GM18520 (cell line): ENCODE measurements around the gene GOPC.
"Not testable (repeated sequence)": the region's sequence is repeated elsewhere in the genome, so short reads cannot be mapped to it uniquely, and the experiment has no call there.

Experiments
- ATAC-seq: cut with Tn5 transposase; IDR thresholded peaks from one replicate; pipeline ENCODE4 v1.9.1; 2021; ENCODE audit not compliant: unreplicated experiment

Gene GOPC

GRCh38 chr6:117518870-117519269, 83.4 kb downstream of the GOPC start:
- ATAC-seq, result no peak

DNA sequence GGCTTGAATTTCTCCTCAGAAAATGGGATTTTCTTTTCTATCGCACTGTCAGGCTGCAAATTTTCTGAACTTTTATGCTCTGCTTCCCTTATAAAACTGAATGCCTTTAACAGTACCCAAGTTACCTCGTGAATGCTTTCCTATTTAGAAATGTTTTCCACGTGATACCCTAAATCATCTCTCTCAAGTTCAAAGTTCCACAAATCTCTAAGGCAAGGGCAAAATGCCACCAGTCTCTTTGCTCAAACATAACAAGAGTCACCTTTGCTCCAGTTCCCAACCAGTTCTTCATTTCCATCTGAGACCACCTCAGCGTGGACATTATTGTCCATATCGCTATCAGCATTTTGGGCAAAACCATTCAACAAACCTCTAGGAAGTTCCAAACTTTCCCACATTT, 84.3 kb downstream of the GOPC start:
- ATAC-seq, result not testable (repeated sequence)

- ATAC-seq, result no peak
Observed at GRCh38 chr6:117515326-117515725, 87.0 kb downstream of the GOPC start.

DNA sequence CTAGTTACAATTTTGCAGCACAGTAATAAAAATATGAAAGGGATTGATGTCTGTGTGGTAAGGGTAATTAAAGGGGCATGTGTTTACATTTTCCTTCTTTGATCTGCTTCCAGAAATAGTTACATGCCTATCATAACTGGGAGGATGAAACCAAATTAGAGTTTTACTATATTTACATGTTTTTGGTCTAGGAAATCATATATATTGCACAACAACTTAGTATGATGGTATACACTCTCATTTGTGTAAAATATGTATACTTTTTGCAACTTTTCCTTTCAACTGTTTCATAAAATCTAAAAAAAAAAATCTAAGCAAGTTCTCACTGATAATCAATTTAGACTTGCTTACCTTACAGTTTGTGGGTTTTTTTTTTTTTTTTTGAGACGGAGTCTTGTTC, 87.7 kb downstream of the GOPC start:
- ATAC-seq, result no peak

DNA sequence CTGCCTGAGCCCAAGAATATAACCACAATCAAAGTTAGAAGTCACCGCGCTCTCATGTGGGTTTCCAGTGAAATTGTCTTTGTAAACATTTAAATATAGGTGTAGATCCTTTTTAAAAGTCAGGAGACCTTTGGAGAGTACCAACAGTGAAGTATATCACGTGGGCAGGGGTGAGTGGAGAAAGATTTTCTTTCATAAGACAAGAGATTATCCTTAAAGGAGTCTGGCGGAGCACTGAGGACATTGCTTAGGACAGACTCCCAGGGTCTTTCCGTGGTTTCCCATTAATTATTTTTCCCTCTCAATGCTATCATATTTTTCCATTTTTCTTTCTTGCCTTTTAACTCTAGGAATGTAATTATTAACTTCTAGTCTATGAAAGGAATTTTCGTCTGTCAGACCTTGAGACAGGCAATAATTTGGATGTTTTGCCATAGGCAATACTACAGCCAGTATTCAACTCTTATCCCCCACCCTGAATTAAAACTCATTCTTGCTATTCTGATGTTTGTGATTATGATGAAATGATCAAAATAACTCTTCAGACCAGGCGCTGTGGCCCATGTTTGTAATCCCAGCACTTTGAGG, 88.4 kb downstream of the GOPC start:
- ATAC-seq, result no peak

DNA sequence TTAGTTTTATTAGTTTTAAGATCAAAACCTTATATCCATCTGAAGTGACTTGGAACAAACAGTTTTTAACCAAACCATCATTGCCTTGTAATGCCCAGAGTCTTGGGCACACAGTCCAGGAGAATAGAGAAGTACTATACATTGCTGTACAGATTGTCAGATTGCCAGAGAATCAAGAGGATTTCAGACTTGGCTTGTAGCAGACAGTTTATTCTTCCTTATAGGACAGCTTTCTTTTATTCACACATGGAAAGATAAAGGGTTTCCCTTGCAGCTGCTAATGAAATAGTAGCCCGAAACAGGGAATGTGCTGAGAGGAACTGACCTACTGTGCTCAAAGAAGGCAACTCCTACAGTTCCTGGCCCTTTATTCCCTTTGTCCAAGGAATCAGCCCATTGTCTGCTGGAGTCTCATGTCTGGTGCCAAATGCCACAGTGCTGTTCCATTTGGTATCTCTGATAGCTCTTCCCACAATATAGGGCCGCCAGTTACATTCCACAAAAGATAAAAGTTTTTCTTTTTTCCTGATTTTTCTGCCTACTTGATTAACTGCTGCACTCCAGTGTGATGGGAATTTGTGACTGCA, 89.2 kb downstream of the GOPC start:
- ATAC-seq, result no peak

DNA sequence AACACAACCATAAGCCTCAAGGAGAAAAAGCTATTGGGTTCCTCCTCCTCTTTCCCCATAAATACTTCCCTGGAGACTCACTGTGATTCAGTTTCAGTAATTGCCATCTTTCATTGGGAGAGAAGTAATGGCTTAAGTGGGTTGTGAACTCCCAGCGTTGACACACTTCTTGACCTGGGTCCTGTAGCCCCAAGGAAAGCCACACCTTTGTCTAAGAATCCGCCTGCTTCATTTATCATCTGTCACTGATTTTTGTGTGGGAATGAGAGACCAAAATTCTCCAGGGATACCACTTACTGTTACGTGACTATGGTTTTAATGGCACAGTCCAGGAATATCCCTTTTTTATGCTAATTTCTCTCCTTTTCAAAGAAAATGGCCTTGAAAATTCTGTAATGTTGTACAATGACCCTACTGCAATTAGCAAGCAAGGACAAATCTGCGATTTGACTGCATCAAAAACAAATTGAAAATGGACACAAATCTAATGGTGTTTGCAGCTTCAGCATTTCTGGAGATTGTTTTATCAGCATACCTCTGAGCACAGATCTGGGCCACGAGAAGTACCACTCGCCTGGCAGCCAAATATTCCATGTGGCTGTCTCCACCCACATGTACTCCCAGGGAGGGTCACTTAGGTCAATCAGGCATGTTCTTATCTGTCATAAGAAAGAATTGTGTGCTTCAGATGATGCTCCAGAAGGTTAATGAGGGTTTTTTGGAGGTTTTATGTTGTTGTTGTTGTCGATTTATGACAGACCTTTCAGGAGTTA, 90.1 kb downstream of the GOPC start:
- ATAC-seq, result no peak
